ENCODE results near the gene MDK.
"Not testable (repeated sequence)": the region's sequence is repeated elsewhere in the genome, so short reads cannot be mapped to it uniquely, and the experiment has no call there.

The MDK gene

GRCh38 chr11:46367244-46367915 lies 14.1 kb upstream of the MDK start:
- H3K27me3 ChIP-seq (ENCODE audit: low read depth): no peaks in the 10 kb centered on the region
- H3K4me1 ChIP-seq: 0 out of 2 replicates have a peak, but pooled peaks cover 3% of the 10 kb centered on the region
- H3K4me3 ChIP-seq: no peak overlapping the region
- H3K9me3 ChIP-seq: no peaks in the 10 kb centered on the region
- peak in 1 of 2 experiments; percentile 81 for DNase-seq (ENCODE audit: low spot score in 2 of 2)
- in situ Hi-C loops (cut with MboI; ENCODE audit: low sequenced_read_pairs): no loop called here
- H3K36me3 ChIP-seq (replicated peaks): peaks cover 21% of the 10 kb centered on the region

GRCh38 chr11:46367916-46368267 lies 13.6 kb upstream of the MDK start:
- no peak overlapping the region for H3K4me3 ChIP-seq

GRCh38 chr11:46369458-46370152 lies 11.9 kb upstream of the MDK start:
- Histone ChIP-seq H3K27me3 (ENCODE audit: low read depth) (no peaks in the 10 kb centered on the region), H3K4me3 (no peak overlapping the region), H3K4me1 (0 out of 2 replicates have a peak, but pooled peaks cover 3% of the 10 kb centered on the region), H3K36me3 (replicated peaks) (peaks cover 24% of the 10 kb centered on the region), H3K9me3 (no peaks in the 10 kb centered on the region)
- DNase-seq (ENCODE audit: low spot score in 2 of 2): peak; percentile 64 to 84
- in situ Hi-C loops (cut with MboI; ENCODE audit: low sequenced_read_pairs): no loop called here

More at GRCh38 chr11:46367916-46368267, 13.6 kb upstream of the MDK start:
- DNase-seq (ENCODE audit: low spot score in 2 of 2): no peak
- no peaks in the 10 kb centered on the region for H3K27me3 ChIP-seq (ENCODE audit: low read depth)
- no peaks in the 10 kb centered on the region for H3K9me3 ChIP-seq
- in situ Hi-C loops (cut with MboI; ENCODE audit: low sequenced_read_pairs): no loop called here
- peaks cover 20% of the 10 kb centered on the region for H3K36me3 ChIP-seq (replicated peaks)
- H3K4me1 ChIP-seq: 0 out of 2 replicates have a peak, but pooled peaks cover 3% of the 10 kb centered on the region

GRCh38 chr11:46370253-46370652 lies 11.2 kb upstream of the MDK start:
- no peaks in the 10 kb centered on the region for H3K27me3 ChIP-seq (ENCODE audit: low read depth)
- 0 out of 2 replicates have a peak, but pooled peaks cover 3% of the 10 kb centered on the region for H3K4me1 ChIP-seq
- H3K4me3 ChIP-seq: no peak overlapping the region
- no peaks in the 10 kb centered on the region for H3K9me3 ChIP-seq
- in situ Hi-C loops (cut with MboI; ENCODE audit: low sequenced_read_pairs): no loop called here
- no peak for DNase-seq (ENCODE audit: low spot score in 2 of 2)
- H3K36me3 ChIP-seq (replicated peaks): peaks cover 30% of the 10 kb centered on the region

GRCh38 chr11:46371262-46371661 lies 10.2 kb upstream of the MDK start:
- H3K9me3 ChIP-seq; H3K4me3 ChIP-seq; H3K27me3 ChIP-seq (ENCODE audit: low read depth); H3K4me1 ChIP-seq; in situ Hi-C loops (cut with MboI; ENCODE audit: low sequenced_read_pairs); DNase-seq (ENCODE audit: low spot score in 2 of 2): not testable (repeated sequence)
- H3K36me3 ChIP-seq (replicated peaks): peaks cover 40% of the 10 kb centered on the region

GRCh38 chr11:46372086-46372485 lies 9.4 kb upstream of the MDK start:
- H3K36me3 ChIP-seq (replicated peaks): peaks cover 43% of the 10 kb centered on the region
- in situ Hi-C loops (cut with MboI; ENCODE audit: low sequenced_read_pairs): no loop called here
- no peaks in the 10 kb centered on the region for H3K27me3 ChIP-seq (ENCODE audit: low read depth)
- no peak overlapping the region for H3K4me3 ChIP-seq
- H3K4me1 ChIP-seq: 0 out of 2 replicates have a peak, but pooled peaks cover 3% of the 10 kb centered on the region
- H3K9me3 ChIP-seq: no peaks in the 10 kb centered on the region
- DNase-seq (ENCODE audit: low spot score in 2 of 2): no peak

GRCh38 chr11:46372501-46372900 lies 9.0 kb upstream of the MDK start:
- H3K36me3 ChIP-seq (replicated peaks): peaks cover 43% of the 10 kb centered on the region
- in situ Hi-C loops (cut with MboI; ENCODE audit: low sequenced_read_pairs); H3K4me1 ChIP-seq; H3K27me3 ChIP-seq (ENCODE audit: low read depth); H3K4me3 ChIP-seq; DNase-seq (ENCODE audit: low spot score in 2 of 2); H3K9me3 ChIP-seq: not testable (repeated sequence)

GRCh38 chr11:46373787-46374740 lies 7.4 kb upstream of the MDK start:
- DNase-seq (ENCODE audit: low spot score in 2 of 2): no peak
- H3K4me1 ChIP-seq: 0 out of 2 replicates have a peak, but pooled peaks cover 3% of the 10 kb centered on the region
- H3K4me3 ChIP-seq: no peak overlapping the region
- H3K9me3 ChIP-seq: no peaks in the 10 kb centered on the region
- no peaks in the 10 kb centered on the region for H3K27me3 ChIP-seq (ENCODE audit: low read depth)
- in situ Hi-C loops (cut with MboI; ENCODE audit: low sequenced_read_pairs): no loop called here
- peaks cover 34% of the 10 kb centered on the region for H3K36me3 ChIP-seq (replicated peaks)

- H3K27me3 ChIP-seq (ENCODE audit: low read depth): no peaks in the 10 kb centered on the region
- in situ Hi-C loops (cut with MboI; ENCODE audit: low sequenced_read_pairs): no loop called here
- no peaks in the 10 kb centered on the region for H3K9me3 ChIP-seq
- peaks cover 31% of the 10 kb centered on the region for H3K36me3 ChIP-seq (replicated peaks)
- no peak overlapping the region for H3K4me3 ChIP-seq
- no peak for DNase-seq (ENCODE audit: low spot score in 2 of 2)
- H3K4me1 ChIP-seq: no peaks in the 10 kb centered on the region
Observed at GRCh38 chr11:46374815-46375214, 6.7 kb upstream of the MDK start.

- DNase-seq (ENCODE audit: low spot score in 2 of 2): no peak
- in situ Hi-C loops (cut with MboI; ENCODE audit: low sequenced_read_pairs): no loop called here
Observed at GRCh38 chr11:46375392-46376101, 5.9 kb upstream of the MDK start.

GRCh38 chr11:46376258-46377050 lies 5.0 kb upstream of the MDK start:
- Histone ChIP-seq H3K9me3 (no peaks in the 10 kb centered on the region), H3K4me3 (no peak overlapping the region), H3K36me3 (replicated peaks) (peaks cover 23% of the 10 kb centered on the region), H3K27me3 (ENCODE audit: low read depth) (no peaks in the 10 kb centered on the region), H3K4me1 (peaks cover 8% of the 10 kb centered on the region; the same call in 1 of the 2 replicates)
- in situ Hi-C loops (cut with MboI; ENCODE audit: low sequenced_read_pairs): no loop called here
- no peak for DNase-seq (ENCODE audit: low spot score in 2 of 2)

More at GRCh38 chr11:46375392-46376101, 5.9 kb upstream of the MDK start:
- Histone ChIP-seq H3K27me3 (ENCODE audit: low read depth) (no peaks in the 10 kb centered on the region), H3K9me3 (no peaks in the 10 kb centered on the region), H3K4me3 (no peak overlapping the region), H3K36me3 (replicated peaks) (peaks cover 23% of the 10 kb centered on the region), H3K4me1 (peaks cover 4% of the 10 kb centered on the region; the same call in 1 of the 2 replicates)

- DNase-seq (ENCODE audit: low spot score in 2 of 2): no peak
- Histone ChIP-seq H3K9me3 (no peaks in the 10 kb centered on the region), H3K27me3 (ENCODE audit: low read depth) (no peaks in the 10 kb centered on the region), H3K4me1 (peaks cover 8% of the 10 kb centered on the region; the same call in 1 of the 2 replicates), H3K4me3 (no peak overlapping the region), H3K36me3 (replicated peaks) (peaks cover 23% of the 10 kb centered on the region)
- in situ Hi-C loops (cut with MboI; ENCODE audit: low sequenced_read_pairs): no loop called here
Observed at GRCh38 chr11:46377290-46377689, 4.2 kb upstream of the MDK start.

All from HAP-1 (cell line).